ENCODE data around the gene ABHD17B.

GRCh38 chr9:71928376-71928775, 17.4 kb upstream of the ABHD17B start:
- no peak for TF ChIP-seq POLR2A (IDR thresholded peaks at IDR 0.05)
- no peak for TF ChIP-seq CTCF (IDR thresholded peaks at IDR 0.05)
- TF ChIP-seq EP300 (IDR thresholded peaks at IDR 0.05) = no peak
- TF ChIP-seq POLR2AphosphoS5 (IDR thresholded peaks at IDR 0.05) = no peak

Measured in gastroesophageal sphincter (tissue), 3 donors.